IPS-NIHi11 (cell line): Measurements from ENCODE around the gene PRR5L.

Source experiments
- DNase-seq: peaks from one replicate; pipeline ENCODE4 v3.0.0; 2012; ENCODE audit warnings: mixed read lengths, low spot score

Gene PRR5L

GRCh38 chr11:36326524-36327419 lies 30.7 kb downstream of the PRR5L start:
- peak; percentile 41 for DNase-seq

- DNase-seq = no peak
Observed at GRCh38 chr11:36328966-36329673, 33.0 kb downstream of the PRR5L start.

- no peak for DNase-seq
Observed at GRCh38 chr11:36330411-36330810, 34.3 kb downstream of the PRR5L start.

- DNase-seq = no peak
Observed at GRCh38 chr11:36333468-36333867, 37.4 kb downstream of the PRR5L start.

- DNase-seq = peak; percentile 67
Observed at GRCh38 chr11:36333897-36334296, 37.8 kb downstream of the PRR5L start.

- DNase-seq = no peak
Observed at GRCh38 chr11:36339888-36340287, 43.8 kb downstream of the PRR5L start.

- DNase-seq = no peak
Observed at GRCh38 chr11:36340897-36341296, 44.8 kb downstream of the PRR5L start.

- DNase-seq = no peak
Observed at GRCh38 chr11:36341915-36342314, 45.8 kb downstream of the PRR5L start.

GRCh38 chr11:36342327-36342726 lies 46.2 kb downstream of the PRR5L start:
- DNase-seq = no peak

- DNase-seq = no peak
Observed at GRCh38 chr11:36343436-36343835, 47.3 kb downstream of the PRR5L start.

GRCh38 chr11:36345084-36345511 lies 49.0 kb downstream of the PRR5L start:
- DNase-seq = no peak

GRCh38 chr11:36345535-36346141 lies 49.5 kb downstream of the PRR5L start:
- no peak for DNase-seq

- no peak for DNase-seq
Observed at GRCh38 chr11:36346562-36347383, 50.7 kb downstream of the PRR5L start.

- no peak for DNase-seq
Observed at GRCh38 chr11:36347384-36347906, 51.4 kb downstream of the PRR5L start.

- no peak for DNase-seq
Observed at GRCh38 chr11:36349351-36350136, 53.5 kb downstream of the PRR5L start.

GRCh38 chr11:36350137-36350513 lies 54.0 kb downstream of the PRR5L start:
- no peak for DNase-seq

GRCh38 chr11:36352922-36353321 lies 56.8 kb downstream of the PRR5L start:
- DNase-seq = no peak

GRCh38 chr11:36354221-36355003 lies 58.3 kb downstream of the PRR5L start:
- DNase-seq = no peak

- no peak for DNase-seq
Observed at GRCh38 chr11:36356201-36356600, 60.1 kb downstream of the PRR5L start.

GRCh38 chr11:36357831-36358230 lies 61.7 kb downstream of the PRR5L start:
- no peak for DNase-seq
